GM12801 (cell line): Measurements from ENCODE around the gene GART.

Experiments used
- CTCF ChIP-seq: IDR thresholded peaks from one replicate; pipeline ENCODE4 v1.5.1; 2011; ENCODE audit warnings: control low read depth; ENCODE audit not compliant: insufficient read length; ENCODE audit errors: extremely low read depth

The GART gene

GRCh38 chr21:33487996-33488395 is 53.9 kb downstream of the GART start:
- TF ChIP-seq CTCF = no peak

GRCh38 chr21:33481314-33481943 is 60.5 kb downstream of the GART start:
- no peak for TF ChIP-seq CTCF

- no peak for TF ChIP-seq CTCF
Measured at GRCh38 chr21:33480481-33481103, 61.3 kb downstream of the GART start.

- TF ChIP-seq CTCF = no peak
Measured at GRCh38 chr21:33479679-33480480, 62.0 kb downstream of the GART start, which contains the start of gene TMEM50B. TMEM50B (minus strand) TSS chr21:33479974; CDS start chr21:33468885, 11,089 bp downstream.

- no peak for TF ChIP-seq CTCF
Measured at GRCh38 chr21:33478935-33479678, 62.8 kb downstream of the GART start.

GRCh38 chr21:33478182-33478581 is 63.7 kb downstream of the GART start:
- TF ChIP-seq CTCF = no peak

- TF ChIP-seq CTCF = no peak
Measured at GRCh38 chr21:33477066-33477465, 64.9 kb downstream of the GART start.
